Testis (tissue), 2 donors: ENCODE data around the gene SNAI1.

ENCODE experiments used
- CTCF ChIP-seq, 3 experiments: fragments of 450-650 bp in 2 of 3; fragments of 200-600 bp in 1 of 3; sonication (generic) in 1 of 3; IDR thresholded peaks; one replicate each; pipeline ENCODE4 v1.5.1; 2016 to 2019; ENCODE audit warnings: antibody characterized with exemption in 3 of 3, mild to moderate bottlenecking in 2 of 3, moderate library complexity in 1 of 3
- POLR2A ChIP-seq: fragments of 450-650 bp; IDR thresholded peaks from one replicate; pipeline ENCODE4 v1.6.1; 2017; ENCODE audit warnings: antibody characterized with exemption, mild to moderate bottlenecking, moderate library complexity

DNA sequence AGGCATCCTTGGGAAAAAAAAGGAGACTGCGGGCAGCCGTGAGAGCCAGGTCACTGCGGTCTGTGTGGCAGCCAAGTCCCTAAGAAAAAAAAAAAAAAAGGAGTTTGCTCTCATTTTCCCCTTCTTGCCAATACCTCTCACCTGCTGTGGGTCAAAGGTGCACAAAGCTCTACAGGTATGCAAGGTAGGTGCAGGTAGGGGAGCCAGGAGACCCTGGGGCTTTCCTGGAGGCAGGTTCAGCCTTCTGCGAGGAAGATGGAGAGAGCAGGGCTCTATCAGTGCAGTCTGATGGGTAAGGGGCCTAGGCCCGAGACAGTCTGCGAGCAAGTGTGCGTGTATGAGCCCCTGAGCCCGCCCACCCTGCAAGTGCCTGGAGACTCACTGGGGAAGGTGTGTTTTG lies 12.3 kb upstream of the SNAI1 start:
- TF ChIP-seq CTCF (IDR thresholded peaks at IDR 0.05), result no peak
- TF ChIP-seq POLR2A, result no peak
